A549 (cell line): ENCODE measurements around the gene FBXL7.

Source experiments
- EHF ChIP-seq: fragments of 250-450 bp; sonication (Bioruptor Pico); IDR thresholded peaks from 2 replicates; pipeline ENCODE4 v1.5.0; 2020; ENCODE audit warnings: mild to moderate bottlenecking
- EHMT2 ChIP-seq: fragments of 200-600 bp; sonication (generic); IDR thresholded peaks from 2 replicates; pipeline ENCODE4 v1.6.1; 2016; ENCODE audit warnings: antibody characterized with exemption, low read depth, mild to moderate bottlenecking, moderate library complexity
- EP300 ChIP-seq, 2 experiments: fragments of >200 bp; sonication (Bioruptor Twin); formaldehyde crosslinking; IDR thresholded peaks; 2 replicates in 1 of 2; 3 replicates in 1 of 2; pipeline ENCODE4 v1.6.1; 2016 to 2017
- HDAC2 ChIP-seq: fragments of 200-600 bp; sonication (generic); IDR thresholded peaks from 2 replicates; pipeline ENCODE4 v1.6.1; 2016
- HMGXB4 ChIP-seq: fragments of 250-450 bp; sonication (Bioruptor Pico); IDR thresholded peaks from 2 replicates; pipeline ENCODE4 v1.5.0; 2021; ENCODE audit warnings: mild to moderate bottlenecking, moderate library complexity, borderline replicate concordance
- JUN ChIP-seq, 2 experiments: fragments of >200 bp; sonication (Bioruptor Twin); formaldehyde crosslinking; IDR thresholded peaks; 2 replicates in 1 of 2; 3 replicates in 1 of 2; pipeline ENCODE4 v1.6.1; 2016 to 2017
- MAZ ChIP-seq: fragments of 150-350 bp; IDR thresholded peaks from 2 replicates; pipeline ENCODE4 v1.6.1; 2014; ENCODE audit warnings: antibody characterized with exemption, low read depth, low read length, borderline replicate concordance
- POLR2A ChIP-seq: IDR thresholded peaks from 2 replicates; pipeline ENCODE4 v1.6.1; 2012; ENCODE audit warnings: mild to moderate bottlenecking, low read length
- RAD21 ChIP-seq, 2 experiments: fragments of >200 bp in 1 of 2; sonication (Bioruptor Twin) in 1 of 2; formaldehyde crosslinking in 1 of 2; IDR thresholded peaks in 1 of 2; conservative IDR thresholded peaks in 1 of 2; 2 replicates in 1 of 2; 3 replicates in 1 of 2; pipeline ENCODE4 v1.6.1; 2012 to 2018; ENCODE audit warnings: inconsistent platforms in 1 of 2
- ZFP36 ChIP-seq: fragments of 450-650 bp; IDR thresholded peaks from 2 replicates; pipeline ENCODE4 v1.6.1; 2014; ENCODE audit warnings: borderline replicate concordance; ENCODE audit not compliant: partially characterized antibody
- TF ChIP-seq, protein P1 (sequence below): fragments of >200 bp; sonication (Bioruptor Twin); formaldehyde crosslinking; IDR thresholded peaks from 3 replicates; pipeline ENCODE4 v1.5.1; 2016

- TF ChIP-seq, protein P1, sequence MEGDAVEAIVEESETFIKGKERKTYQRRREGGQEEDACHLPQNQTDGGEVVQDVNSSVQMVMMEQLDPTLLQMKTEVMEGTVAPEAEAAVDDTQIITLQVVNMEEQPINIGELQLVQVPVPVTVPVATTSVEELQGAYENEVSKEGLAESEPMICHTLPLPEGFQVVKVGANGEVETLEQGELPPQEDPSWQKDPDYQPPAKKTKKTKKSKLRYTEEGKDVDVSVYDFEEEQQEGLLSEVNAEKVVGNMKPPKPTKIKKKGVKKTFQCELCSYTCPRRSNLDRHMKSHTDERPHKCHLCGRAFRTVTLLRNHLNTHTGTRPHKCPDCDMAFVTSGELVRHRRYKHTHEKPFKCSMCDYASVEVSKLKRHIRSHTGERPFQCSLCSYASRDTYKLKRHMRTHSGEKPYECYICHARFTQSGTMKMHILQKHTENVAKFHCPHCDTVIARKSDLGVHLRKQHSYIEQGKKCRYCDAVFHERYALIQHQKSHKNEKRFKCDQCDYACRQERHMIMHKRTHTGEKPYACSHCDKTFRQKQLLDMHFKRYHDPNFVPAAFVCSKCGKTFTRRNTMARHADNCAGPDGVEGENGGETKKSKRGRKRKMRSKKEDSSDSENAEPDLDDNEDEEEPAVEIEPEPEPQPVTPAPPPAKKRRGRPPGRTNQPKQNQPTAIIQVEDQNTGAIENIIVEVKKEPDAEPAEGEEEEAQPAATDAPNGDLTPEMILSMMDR: no peak
- TF ChIP-seq EHMT2 (no peak), ZFP36 (no peak), POLR2A (no peak), RAD21 (conservative IDR thresholded peaks at IDR 0.05 in 1 of 2, IDR thresholded peaks at IDR 0.05 in 1 of 2) (no peak), EP300 (IDR thresholded peaks at IDR 0.05) (no peak), HDAC2 (no peak), MAZ (no peak), JUN (IDR thresholded peaks at IDR 0.05) (no peak), HMGXB4 (no peak), EHF (CRISPR knock-in tag) (no peak)
Observed at GRCh38 chr5:15584528-15584927, 84.5 kb downstream of the FBXL7 start.
